Left ventricle myocardium superior (tissue), 1 donor: ENCODE measurements around the gene ADGRL3. TPM values are rescaled to one million over a fixed set of nuclear protein-coding genes. Genes with fewer than 3 reads are reported as not detected.
A peak's percentile ranks its signal among the peaks of the same experiment; 100 is the strongest.
"Not testable (repeated sequence)": the region's sequence is repeated elsewhere in the genome, so short reads cannot be mapped to it uniquely, and the experiment has no call there.

Source experiments
- ATAC-seq: fragments of 200-7000 bp; cut with Tn5 transposase; one replicate; pipeline ENCODE4 v1.9.1; 2020; ENCODE audit warnings: mild to moderate bottlenecking, moderate library complexity
- DNase-seq: peaks from one replicate; pipeline ENCODE4 v3.0.0-alpha.2; 2020
- intact Hi-C: fragments of 100-400 bp; cut with micrococcal nuclease; formaldehyde crosslinking; loops from one replicate; pipeline ENCODE4 v1.11.0; 2022
- total RNA-seq: library from RNA; stranded (reverse); fragmentation: NEBNext Ultra II Directional; extraction: Animal tissue kit (Norgen Biotek cat#: 25700); gene quantifications from one replicate; pipeline ENCODE4 v1.2.1, GENCODE V29; 2021
- donor health status: DM: no; HTN: yes; CAD: no; lungs with severe emphysema.

Gene ADGRL3
- total RNA-seq, 1 donor from 2014 or later: 5.1 TPM

DNA sequence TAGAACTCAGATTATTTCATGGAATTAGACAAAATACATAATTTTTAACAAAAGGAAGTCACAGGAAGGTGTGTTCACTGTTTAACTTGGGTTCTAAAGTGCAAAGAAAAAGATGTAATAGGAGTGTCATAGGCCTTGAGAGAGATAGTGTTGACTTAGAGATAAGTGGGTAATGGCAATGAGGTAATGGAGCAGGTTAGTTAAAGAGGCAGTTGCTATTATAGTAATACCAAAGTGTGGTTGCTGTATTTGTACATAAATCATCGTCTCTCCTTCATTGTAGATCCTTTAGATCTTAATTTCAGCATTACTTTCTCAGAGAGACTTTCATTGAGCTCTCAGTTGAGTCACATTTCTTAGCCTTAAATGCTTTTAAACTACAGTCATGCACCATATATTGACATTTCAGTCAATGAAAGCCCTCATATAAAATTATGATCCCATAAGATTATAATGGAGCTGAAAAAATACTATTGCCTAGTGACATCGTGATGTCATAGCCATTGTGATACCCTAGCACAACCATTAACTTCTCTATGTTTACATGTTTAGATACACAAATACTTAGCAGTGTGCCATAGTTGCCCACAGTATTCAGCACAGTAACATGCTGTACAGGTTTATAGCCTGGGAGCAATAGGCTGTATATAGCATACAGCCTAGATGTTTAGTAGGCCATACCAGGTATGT is 245.4 kb downstream of the ADGRL3 start:
- ATAC-seq (no peak), DNase-seq (no peak)
- intact Hi-C loops: no loop called here

- intact Hi-C loops: no loop called here
These were observed 246.8 kb downstream of the ADGRL3 start for GRCh38 chr4:61446941-61447340.

DNA sequence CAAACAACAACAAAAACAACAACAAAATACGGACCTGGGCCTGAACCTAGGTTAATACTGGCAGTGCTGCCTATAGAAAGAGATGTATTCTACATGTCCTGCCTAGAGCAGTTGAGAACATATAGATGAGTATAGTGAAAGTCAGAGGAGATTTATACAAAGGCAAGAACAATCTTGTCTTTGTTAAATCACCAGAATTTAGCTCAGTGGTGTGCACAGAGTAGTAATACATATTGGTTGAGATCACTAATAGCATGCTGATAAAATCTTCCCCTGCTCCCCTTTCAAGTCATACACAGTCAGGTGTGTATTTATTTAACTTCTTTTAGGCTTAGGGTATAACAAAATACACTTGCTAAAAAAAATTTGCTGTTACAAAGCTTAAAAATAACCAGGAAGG is 247.8 kb downstream of the ADGRL3 start:
- intact Hi-C loops: no loop called here
- no peak for ATAC-seq
- no peak for DNase-seq

More at GRCh38 chr4:61446941-61447340, 246.8 kb downstream of the ADGRL3 start:
- ATAC-seq (no peak), DNase-seq (no peak)

DNA sequence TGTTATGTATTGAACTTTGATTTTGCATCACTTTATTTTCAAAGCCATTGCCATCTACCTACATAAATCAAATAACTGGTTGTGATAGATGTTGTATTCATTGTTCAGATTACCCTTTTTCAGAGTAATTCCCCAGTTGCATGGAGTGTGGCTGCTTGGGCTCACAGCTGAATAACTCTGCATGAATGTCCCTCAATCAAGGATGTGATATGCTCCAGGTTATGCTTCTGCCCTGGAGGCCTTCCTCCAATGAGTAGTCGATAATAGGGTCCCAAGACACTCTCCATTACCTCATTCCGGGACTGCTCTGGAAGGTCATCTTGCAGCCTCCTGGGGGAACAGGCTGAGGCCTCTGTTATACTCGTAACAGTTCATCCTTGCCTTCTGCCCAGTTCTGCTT is 251.8 kb downstream of the ADGRL3 start:
- DNase-seq (no peak), ATAC-seq (no peak)
- intact Hi-C loops: no loop called here

DNA sequence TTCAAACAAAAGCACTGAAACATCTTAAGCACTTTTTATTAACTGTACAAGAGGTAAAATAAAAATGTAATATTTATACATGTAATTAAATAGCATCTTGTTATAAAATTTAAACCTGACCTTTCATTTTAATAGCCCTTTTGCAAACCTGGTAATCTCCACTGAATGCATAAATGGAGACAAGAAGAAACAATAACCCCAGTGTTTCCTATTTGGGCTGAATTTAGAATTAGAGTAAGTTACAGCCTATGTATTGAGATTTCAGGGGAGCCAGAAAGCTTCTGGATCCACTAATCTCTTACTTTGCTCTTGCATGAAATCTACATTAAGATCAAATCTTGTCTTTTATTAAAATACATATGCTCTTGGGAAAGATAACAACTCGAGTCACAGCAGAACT is 261.8 kb downstream of the ADGRL3 start:
- no peak for ATAC-seq
- intact Hi-C loops: no loop called here
- no peak for DNase-seq

GRCh38 chr4:61462451-61463326 is 262.6 kb downstream of the ADGRL3 start:
- no peak for DNase-seq
- no peak for ATAC-seq
- intact Hi-C loops: no loop called here

DNA sequence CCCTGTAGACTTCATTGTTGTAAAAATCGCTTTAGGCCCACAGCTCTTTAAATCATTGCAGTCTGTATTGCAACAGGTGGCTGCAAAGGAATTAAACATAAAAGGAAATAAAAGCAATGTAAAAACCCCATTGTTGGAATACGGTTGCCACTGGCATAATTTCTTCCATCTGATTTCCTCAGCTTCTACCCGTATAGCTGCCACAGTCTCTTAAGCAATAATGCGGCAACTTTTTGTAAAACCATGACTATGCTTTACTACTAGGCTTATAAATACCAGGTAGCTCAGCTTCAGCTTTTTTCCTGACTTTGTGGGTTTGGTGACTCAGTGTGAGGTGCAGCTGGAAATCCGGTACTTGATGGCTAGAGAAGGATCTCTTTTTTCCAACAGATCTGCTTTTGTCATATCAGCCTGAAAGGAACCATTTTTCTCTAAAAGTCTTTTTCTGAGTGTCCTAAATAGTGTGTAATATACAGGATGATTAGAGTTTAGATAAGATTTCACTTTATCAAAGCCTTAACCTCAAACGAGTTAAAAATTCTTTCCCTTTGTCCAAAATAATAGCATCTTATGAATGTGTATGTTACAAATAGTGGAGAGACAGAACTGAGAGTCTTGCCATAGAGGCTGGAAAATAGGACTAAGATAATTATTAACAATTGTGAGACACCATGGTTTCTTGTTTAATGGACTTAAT is 268.0 kb downstream of the ADGRL3 start:
- ATAC-seq (no peak), DNase-seq (no peak)
- intact Hi-C loops: no loop called here

GRCh38 chr4:61473306-61473705 is 273.2 kb downstream of the ADGRL3 start:
- intact Hi-C loops: no loop called here

DNA sequence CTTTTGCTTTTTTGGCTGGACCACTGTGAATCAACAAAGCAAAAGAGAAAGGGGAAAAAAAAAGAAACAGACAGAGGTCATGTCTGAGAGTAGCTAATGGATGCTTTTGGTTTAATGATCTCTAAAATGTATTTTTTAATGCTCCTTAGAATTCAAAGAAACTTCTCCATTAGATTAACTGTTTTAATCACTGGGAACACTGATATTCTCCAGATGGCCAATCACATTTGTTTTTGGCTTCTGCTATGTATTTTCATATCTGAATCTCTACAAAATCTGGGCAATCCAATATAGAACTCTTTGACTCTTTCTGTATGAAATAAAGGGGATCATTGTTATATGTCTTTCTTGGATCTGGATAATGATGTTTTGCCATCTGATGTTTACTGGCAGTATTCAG is 278.2 kb downstream of the ADGRL3 start:
- intact Hi-C loops: no loop called here
- no peak for DNase-seq
- ATAC-seq: no peak

More at GRCh38 chr4:61473306-61473705, 273.2 kb downstream of the ADGRL3 start:
- ATAC-seq (no peak), DNase-seq (no peak)

DNA sequence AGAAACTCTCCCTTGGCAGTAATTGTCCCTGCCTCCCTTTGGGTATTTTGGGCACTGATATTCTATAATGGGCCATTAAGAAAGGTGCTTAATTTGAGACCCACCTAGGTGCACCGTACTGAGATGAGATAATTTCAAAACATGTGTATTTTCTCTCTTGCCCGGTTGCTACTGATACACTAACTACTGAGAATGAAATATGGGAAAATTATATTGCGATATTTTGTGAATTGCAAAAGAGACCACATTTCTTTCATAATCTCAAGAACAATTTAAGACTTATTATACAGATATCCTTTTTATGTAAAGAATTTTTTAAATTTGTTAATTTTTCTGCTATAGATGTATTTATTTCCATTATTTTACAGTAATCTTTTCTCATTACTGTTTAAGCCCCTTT is 284.9 kb downstream of the ADGRL3 start:
- ATAC-seq (no peak), DNase-seq (no peak)
- intact Hi-C loops: no loop called here

DNA sequence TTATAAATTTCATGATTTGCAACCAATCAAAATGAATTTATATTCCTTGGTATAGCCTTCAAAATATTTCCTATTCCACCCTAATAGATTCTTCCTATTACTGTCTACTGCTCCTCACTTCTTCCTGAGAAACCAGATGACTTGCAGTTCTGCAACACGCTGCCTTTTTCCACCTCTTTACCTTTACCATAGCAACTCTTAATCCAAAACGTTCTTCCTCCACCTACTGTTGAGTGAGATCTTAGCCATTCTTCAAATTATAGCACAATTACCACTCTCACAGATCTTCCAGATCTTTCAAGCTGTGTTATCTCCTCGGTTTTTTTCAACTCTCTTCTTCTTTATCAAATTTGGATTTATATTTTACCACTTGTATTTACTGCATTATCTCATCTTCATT is 289.8 kb downstream of the ADGRL3 start:
- DNase-seq (no peak), ATAC-seq (no peak)
- intact Hi-C loops: no loop called here

DNA sequence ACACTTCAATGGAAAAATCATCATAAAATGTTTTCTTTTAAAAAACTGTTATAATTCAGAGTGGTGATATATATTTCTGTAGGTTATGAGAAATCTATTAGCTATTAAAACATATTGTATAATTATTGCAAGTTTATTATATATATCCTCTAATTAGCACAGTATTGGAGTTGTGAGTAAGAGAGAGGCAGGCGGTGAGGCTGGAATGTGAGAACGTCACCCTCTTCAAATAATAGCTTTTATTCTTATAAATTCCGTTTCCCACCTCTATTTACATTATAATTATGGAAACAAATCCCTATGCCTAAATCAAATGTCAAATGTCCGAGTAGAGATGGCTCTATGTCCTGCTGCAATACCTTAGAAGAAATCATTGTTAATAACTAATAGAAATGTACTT is 292.9 kb downstream of the ADGRL3 start:
- intact Hi-C loops: no loop called here
- DNase-seq (no peak), ATAC-seq (no peak)

- no peak for ATAC-seq
These were observed 293.3 kb downstream of the ADGRL3 start for GRCh38 chr4:61493470-61493869.

DNA sequence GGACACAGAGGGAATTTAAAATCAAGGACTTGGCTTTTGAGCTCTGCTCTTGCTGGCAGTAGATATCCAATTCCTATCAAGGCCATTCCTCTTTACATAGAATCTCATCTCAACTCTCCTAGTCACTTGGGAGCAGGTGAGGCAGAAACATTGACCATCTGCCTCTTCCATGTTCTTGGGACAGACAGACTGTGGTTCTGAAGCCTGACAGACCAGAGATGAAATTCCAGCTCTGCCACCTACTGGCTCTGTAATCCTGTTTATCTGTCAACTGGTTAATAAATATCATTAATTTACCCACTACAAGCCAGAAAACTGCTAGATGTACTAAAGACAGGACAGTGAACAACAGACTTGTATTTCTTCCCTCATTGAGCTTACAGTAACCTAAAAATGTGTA is 300.8 kb downstream of the ADGRL3 start:
- ATAC-seq (peak; percentile 24), DNase-seq (no peak)
- intact Hi-C loops: no loop called here

More at GRCh38 chr4:61493470-61493869, 293.3 kb downstream of the ADGRL3 start:
- DNase-seq: no peak
- intact Hi-C loops: no loop called here

- peak; percentile 43 for ATAC-seq
- intact Hi-C loops: no loop called here
- DNase-seq: no peak
These were observed 301.7 kb downstream of the ADGRL3 start for GRCh38 chr4:61501812-61502211.

DNA sequence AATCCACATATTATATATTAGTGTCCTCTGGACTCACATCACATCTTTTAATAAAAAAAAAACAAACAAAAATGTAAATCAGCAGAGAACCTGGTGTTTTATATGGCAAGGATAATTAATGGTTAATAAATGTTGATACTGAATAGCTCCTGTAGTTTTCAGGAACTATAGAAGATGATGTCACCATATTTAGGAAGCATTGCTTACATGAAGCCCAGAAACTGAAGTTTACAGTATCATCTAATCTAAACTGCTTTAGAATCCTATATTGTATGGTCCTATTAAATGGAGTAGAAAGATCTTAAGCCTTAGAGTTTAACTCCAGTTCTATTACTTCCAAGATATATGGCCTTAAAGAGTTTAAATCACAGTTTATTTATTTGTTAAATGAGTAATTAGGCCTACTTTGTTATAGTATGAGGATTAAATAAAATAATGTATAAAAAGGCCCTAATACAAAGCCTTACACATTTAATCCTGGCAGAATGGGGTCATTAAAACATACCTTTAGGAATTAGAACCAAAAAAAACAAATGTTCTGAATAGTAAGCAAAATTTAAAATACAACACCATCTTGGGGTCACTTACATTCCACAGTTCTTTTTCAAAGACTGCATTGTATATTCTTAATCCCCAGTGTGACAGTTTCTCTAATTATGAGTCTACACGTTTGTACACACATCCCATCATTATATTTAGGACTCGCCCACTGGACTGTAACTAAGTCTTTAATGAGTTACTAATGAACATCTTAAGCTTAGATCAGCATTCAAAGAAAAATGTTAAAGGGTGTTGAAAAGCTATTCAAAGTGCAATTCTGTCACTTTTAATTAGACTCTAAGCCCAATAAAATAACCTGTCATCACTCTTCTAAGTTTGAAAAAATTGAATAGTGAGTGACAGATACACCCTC is 305.9 kb downstream of the ADGRL3 start:
- intact Hi-C loops: no loop called here
- ATAC-seq: no peak
- no peak for DNase-seq

DNA sequence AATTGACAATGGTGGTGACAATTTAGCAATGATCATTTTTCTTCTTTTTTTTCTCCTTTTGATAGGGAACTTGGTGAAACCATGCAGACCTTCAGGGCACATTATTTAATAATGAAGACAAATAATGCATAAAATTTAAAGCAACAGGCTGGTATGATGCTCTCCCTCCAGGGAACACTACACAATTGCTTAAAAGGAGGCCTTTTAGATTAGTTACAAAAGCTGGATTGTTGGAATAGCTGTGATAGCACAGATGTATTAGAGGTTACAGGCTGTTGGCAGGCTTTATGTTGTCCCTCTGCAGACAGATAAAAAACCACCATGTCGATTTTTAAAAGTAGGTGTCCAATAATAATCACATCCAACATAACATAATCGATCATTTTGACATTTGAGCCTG is 307.0 kb downstream of the ADGRL3 start:
- intact Hi-C loops: no loop called here
- ATAC-seq: peak; percentile 25
- no peak for DNase-seq

DNA sequence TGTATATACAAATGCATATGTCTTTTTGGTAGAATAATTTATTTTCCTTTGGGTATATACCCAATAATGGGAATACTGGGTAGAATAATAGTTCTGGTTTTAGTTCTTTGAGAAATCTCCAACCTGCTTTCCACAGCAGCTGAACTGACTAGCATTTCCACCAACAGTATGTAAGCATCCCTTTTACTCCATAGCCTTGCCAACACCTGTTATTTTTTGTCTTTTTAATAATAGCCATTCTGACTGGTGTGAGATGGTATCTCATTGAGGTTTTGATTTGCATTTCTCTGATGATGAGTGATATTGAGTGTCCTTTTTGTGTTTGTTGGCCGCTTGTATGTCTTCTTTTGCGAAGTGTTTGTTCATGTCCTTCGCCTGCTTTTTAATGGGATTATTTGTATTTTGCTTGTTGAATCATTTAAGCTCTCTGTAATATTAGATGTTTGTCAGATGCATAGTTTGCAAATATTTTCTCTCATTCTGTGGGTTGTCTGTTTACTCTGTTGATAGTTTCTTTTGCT is 309.7 kb downstream of the ADGRL3 start:
- ATAC-seq, intact Hi-C loops, DNase-seq: not testable (repeated sequence)
